ENCODE data around the gene NEO1.

NEO1 gene, protein sequence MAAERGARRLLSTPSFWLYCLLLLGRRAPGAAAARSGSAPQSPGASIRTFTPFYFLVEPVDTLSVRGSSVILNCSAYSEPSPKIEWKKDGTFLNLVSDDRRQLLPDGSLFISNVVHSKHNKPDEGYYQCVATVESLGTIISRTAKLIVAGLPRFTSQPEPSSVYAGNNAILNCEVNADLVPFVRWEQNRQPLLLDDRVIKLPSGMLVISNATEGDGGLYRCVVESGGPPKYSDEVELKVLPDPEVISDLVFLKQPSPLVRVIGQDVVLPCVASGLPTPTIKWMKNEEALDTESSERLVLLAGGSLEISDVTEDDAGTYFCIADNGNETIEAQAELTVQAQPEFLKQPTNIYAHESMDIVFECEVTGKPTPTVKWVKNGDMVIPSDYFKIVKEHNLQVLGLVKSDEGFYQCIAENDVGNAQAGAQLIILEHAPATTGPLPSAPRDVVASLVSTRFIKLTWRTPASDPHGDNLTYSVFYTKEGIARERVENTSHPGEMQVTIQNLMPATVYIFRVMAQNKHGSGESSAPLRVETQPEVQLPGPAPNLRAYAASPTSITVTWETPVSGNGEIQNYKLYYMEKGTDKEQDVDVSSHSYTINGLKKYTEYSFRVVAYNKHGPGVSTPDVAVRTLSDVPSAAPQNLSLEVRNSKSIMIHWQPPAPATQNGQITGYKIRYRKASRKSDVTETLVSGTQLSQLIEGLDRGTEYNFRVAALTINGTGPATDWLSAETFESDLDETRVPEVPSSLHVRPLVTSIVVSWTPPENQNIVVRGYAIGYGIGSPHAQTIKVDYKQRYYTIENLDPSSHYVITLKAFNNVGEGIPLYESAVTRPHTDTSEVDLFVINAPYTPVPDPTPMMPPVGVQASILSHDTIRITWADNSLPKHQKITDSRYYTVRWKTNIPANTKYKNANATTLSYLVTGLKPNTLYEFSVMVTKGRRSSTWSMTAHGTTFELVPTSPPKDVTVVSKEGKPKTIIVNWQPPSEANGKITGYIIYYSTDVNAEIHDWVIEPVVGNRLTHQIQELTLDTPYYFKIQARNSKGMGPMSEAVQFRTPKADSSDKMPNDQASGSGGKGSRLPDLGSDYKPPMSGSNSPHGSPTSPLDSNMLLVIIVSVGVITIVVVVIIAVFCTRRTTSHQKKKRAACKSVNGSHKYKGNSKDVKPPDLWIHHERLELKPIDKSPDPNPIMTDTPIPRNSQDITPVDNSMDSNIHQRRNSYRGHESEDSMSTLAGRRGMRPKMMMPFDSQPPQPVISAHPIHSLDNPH (N-terminal part only)

DNA sequence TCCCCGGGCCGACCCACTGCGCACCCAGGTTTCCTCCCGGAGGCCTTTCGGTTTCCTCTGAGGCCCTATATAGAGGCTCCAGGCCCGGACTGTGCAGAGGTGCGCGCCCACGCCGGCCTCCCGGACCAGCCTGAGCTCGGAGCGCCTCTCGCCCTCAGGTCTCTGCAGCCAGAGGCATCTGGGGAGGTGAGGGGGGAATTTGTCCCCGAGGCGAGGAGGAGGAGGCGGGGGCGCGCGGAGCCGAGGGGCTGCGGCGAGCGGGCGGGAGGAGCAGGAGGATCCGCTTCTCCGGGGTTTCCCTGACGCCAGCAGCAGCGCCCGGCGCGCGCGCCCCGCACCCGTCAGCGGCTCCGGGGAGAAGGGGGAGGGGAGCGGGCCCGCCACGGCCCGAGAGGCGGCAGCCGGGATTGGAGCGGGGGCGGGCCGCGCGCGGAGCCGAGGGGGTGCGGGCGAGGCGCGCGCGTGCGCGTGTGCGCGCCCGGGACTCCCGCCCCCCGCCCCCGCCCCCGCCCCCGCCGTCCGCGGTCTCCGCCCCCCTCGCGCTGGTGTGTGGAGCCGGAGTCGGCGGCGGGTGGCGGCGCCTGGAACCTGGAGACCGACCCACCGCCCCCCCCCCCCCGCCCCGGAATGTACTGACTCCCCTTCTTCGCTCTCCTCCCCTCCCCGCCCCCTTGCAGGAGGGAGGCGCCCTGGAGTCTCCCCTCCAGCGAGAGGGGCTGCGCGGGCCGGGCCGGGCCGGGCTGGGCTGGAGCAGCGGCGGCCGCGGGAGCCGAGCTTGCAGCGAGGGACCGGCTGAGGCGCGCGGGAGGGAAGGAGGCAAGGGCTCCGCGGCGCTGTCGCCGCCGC lies at the start of gene NEO1:
Gene NEO1 (plus strand): TSS at position 657 of the 846 bp plus-strand sequence. CDS start 213 bp downstream, outside the sequence.
- DNase-seq = peak; percentile 6

DNA sequence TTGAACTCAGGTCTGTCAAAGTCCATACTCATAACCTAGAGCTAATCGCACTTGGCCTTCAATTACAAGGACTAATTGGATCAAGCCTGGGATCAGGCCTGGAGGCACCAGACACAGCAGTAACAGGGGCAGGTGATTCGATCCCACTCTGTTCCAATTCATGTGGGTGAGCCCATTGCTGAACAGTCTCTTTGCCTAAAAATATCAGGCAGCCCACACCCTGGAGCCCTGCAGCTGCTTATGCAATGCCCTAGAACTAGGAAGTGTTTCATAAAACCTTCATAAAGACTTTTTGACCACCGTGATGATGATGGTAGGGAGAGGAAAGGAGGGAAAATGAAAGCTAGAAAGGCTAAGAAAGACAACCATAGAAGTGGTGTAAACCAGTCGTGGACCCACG lies 47.8 kb upstream of the NEO1 start:
- no peak for DNase-seq

DNA sequence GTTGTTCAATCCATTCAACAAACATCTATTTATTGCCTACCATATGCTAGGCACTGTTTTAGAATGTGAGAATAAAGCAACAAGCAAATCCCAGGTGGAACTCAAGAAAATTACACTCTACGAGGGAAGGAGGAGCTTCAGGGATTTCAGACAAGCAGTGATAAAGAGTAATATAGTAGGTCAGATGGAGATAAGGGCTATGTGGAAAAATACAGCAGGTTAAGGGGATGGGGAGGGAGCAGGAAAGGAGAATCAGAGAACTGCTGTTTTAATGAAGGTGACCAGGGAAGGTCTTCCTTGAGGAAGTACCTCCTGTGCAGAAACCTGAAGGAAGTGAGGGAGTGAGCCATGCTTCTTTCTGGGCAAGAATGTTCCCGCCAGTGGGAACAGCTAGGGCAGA lies 47.2 kb upstream of the NEO1 start:
- DNase-seq = no peak

DNA sequence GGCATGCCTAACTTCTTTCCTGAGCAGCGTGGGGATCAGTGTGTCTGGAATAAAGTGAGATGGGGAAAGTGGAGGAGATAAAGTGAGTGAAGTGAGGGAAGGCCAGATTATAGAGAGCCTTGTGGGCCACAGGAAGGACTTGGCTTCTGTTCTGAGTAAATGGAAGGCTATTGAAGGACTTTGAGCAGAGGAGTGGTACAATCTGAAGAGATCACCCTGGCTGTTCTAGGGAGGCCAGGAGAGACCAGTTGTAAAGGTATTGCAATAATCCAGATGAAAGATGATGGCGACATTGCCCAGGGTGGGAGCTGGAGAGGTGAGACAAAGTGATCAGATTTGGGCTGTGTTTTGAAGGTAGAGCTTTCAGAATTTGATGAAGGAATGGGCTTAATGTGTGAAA lies 46.8 kb upstream of the NEO1 start:
- no peak for DNase-seq

DNA sequence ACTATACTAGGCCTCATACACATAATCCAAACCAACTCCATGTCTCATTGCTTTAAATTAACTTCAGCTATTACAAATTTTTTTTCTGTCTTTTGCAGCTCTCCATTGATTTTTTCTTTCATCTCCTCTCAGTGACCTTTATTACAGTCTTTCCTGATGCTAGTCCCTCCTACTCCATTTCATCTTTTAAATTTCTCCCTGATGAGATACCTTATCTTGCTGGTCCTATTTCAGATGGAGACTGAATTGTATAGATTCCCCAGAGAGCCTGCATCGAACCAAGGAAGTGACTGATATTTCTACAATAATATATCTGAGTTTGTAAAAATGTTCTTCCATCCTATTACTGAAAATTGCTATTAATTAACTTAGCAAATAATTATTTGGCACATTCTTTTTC lies 45.7 kb upstream of the NEO1 start:
- DNase-seq = no peak

DNA sequence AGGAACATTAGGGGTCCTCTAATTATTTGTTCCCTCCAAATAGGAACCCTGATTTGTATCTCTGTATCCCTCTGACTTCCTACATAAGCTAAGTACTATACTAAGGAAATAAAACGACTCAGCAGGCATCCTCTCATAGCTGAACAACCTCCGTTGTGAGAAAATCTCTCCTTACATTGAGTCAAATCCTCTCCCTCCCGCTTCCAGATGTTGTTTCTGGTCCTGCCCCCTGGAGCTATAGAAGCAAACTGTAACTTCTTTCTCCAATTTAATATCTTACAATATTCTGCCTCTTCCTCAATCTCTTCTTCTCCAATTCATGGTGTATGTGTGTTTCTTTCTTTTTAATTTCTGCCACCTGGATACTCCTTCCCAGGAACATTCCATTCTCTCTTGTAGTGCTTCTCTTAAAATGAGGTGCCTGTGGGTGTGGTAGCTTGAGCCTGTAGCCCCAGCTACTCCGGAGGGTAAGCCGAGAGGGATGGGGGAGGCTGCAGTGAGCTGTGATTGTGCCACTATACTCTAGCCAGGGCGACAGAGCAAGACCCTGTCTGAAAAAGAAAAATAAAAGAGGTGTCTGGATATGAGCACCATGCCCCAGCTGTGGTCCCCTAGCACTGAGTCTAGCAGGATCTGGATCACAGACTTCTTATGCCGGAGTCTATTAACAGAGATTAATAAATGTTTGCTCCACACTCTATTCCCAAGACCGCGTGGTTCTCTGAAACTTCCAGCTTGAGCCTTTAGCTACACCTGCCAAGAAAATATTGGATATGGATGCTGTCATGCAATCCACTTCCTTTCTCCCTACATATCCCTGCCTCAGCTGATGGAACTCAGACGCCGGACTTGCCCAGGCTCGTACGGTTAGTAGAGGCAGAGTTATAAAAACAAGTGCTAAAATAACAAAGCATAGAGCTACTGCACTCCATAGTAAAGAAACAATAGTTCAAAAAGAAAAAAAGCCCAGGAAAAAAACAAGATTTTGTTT lies 42.9 kb upstream of the NEO1 start:
- DNase-seq = no peak

DNA sequence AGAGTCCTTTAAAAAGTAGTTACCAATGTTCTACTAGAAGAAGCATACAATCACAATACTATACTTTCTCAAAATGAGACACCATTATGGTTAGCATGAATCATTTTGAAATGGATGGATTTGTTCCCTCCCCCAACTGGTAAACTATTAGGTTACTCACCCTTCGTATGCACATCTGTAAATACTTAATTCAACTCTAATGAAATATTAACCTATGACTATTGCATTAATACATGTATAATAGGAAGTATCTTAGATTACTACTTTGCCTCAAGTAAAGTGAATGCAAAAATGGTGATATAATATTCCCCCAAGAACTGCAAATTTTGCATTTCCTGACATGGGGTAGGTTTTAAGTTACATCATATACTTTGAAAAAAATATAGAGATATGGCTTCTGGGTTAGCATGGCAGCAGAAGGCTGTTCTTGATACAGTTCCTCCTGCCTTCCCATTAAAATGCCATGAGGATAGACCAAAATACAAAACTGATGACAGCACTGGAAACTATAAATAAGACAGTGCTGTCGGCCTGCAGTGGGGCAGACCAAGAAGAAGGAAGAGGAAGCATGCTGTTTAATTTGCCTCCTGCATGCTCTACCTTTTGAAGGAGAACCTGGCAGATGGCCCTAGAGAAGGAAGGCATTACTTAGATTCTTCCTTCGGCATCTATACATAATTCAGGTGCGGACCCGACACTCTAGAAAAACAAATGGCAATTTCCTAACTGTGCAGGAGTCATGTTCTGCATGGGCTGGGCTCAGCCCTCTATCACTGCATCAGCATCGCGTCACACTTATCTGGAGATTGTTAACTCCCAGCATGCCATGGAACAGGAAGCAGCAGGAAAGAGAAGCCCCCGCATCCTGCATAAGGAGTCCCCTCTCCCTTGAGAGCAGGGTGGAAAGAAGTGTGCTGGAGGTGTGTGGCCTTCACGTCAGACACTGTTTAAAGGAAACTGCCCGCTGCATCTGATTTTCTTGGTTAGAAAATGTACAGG lies 41.8 kb upstream of the NEO1 start:
- DNase-seq = no peak

DNA sequence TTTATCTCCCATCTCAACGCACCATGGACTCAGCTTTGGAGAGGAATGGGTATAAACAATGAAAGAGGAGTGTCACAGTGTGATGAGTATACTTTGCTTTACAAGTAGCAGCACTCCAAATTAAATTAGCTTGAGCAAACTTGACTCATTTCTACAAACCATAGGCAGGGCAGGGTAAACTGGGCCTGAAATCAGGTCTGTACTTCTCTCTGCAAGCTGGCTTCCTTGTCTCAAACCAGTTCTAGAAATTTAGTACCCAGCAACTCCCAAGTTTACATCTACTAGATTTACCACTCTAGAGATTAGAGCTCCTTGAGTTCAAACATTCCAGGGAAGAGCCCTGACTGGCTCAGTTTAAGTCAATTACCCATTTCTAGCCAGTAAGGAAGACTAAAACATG lies 37.4 kb upstream of the NEO1 start:
- DNase-seq = no peak

DNA sequence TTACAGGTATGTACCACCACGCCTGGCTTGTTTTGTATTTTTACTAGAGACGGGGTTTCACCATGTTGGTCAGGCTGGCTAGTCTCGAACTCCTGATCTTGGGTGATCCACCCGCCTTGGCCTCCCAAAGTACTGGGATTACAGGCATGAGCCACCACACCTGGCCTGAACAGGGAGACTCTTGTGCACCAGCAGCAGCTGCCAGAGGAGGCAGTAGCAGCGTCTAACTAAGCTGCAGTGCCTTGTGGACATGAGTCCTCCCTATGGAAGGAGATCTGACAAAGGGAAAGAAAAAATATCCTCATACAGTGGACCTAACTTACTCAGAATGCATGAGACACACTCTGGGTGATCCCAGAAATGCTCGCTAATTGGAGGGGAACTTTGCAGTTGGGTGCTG lies 36.8 kb upstream of the NEO1 start:
- DNase-seq = no peak

DNA sequence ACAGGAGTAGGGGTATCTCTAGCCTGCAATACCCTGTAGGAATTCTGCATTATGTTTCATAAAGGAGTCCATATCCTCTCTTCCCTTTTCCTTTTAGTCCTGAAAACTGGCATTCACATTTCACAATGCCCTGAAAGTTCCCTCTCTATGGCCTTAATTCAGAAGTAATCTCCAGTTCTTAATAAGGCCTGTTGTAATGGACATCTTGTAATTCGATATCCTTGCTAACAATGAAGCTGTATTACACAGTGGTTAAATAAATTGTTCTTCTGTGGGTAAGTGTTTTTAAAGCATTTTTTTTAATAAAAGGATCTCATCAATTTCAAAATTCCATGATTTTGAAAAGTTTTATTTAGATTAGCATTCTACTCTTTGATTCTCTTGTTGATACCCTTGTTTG lies 34.3 kb upstream of the NEO1 start:
- no peak for DNase-seq

DNA sequence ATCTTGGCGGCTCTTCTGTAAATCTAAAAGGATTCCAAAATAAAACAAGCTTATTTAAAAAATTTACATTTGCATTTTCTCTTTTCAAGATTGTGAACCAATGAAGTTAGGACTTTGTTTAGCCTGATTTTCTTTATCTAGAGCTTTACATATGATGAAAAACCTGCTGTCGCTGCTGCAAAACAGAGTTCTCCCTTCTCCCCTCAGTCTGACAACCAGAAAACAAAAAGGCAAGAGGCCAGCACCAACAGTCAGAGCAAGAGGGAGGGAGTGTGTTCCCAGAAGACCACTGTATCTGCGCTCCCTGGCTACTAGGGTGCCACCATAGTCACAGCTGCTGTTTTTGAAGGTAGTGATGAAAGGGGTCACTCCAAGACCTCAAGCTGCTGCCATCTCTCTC lies 33.1 kb upstream of the NEO1 start:
- DNase-seq = no peak

DNA sequence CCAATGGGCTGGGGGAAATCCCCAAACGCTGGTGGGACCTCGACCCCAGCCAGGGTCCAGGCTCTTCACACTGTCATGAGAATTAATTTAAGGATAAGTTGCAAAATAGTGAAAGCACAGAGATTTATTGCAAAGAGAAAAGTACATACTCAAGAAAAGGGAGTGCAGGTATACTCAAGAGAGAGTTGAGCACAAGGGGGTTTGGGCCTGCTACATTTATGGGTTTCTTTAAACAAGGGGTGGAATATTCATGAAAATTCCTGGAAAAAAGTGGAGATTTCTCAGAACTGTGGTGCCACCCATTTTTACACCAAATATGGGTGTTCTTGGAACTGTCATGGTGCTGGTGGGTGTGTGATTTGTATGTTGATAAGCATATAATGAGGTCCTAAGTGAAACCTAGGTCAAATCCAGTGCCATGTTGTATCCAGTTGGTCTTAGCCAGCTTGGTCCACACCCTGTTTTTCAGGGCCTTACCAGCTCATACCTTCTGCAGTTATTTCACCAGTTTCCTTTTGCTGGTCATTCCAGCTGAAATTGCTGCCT lies 32.6 kb upstream of the NEO1 start:
- peak; percentile 60 for DNase-seq

DNA sequence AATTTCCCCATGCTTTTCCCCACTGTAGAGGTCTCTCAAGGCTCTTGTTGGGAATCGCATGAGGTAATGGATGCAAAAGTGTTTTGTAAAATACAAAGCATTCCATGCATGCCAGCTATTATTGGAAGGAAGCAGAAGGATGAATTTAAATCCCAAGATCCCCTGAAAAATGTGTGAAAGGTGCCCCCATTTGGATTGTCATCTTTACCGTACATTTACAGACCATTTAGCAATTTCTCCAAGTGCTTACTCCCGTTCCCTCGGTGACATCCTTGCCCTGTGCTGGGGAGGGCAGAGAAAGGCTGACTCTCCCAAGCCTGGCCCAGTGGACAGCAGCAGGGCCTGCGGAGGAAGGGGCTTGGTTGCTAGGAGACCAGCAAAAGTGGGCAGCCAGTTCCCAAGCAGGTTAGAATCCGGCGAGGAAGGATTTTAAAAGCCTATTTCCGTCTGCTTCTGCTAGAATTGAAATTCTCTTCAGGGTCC lies 31.1 kb upstream of the NEO1 start:
- no peak for DNase-seq

DNA sequence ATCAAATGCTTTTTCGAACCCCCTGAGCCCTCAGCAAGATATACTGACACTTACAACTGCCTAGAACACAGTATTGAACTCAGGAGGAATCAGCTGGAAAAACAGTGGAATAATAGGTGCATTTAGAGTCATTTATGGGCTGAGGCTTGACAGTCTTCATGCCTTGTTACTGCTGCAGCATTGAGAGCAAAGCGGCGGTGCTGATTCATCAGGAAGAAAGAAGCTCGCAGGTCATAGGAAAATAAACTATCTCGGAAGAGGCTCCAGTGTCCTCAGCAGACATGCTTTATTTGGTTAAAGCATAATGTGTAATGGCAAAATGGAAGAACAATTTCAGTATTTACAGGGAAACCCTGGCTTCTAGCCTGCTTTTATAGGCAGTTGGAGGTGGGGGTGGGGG lies 30.1 kb upstream of the NEO1 start:
- DNase-seq = no peak

DNA sequence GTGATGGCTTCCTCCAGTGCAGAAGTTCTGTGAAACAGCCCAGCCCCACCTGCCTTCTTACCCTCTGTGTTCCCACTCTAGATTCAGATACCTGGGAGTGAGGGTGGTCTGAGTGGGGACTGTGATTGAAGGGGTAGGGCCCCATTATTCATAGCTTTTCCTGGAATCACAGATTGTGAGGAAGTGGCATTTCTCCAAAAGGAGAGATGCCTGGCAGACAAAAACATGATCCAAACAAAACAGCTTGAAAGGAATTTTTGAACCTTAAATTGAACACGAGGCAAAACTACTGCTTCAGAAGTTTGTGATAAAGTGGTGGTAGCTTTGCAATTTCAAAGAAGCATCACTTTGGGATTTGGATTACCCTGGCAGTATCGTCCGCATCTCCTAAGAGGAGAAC lies 29.2 kb upstream of the NEO1 start:
- DNase-seq = no peak

DNA sequence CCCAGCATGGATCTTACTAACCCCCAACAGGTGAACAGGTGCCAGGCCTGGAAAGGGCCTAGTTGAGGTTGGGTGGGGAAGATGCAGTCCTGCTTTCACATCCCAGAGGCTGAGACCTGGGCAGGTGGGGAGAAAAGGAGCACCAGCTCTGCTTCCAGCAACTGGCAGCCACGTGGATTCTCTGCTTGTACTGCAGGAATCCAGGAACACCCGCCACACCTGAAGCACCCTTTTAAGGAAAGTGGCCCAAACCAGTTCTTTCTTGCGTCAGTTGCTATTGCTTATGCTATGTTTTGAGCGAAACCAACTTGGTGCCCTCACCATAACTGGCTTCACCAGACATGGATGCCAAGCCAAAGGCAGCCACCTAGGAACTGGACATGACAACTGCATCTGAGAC lies 28.1 kb upstream of the NEO1 start:
- DNase-seq = no peak

DNA sequence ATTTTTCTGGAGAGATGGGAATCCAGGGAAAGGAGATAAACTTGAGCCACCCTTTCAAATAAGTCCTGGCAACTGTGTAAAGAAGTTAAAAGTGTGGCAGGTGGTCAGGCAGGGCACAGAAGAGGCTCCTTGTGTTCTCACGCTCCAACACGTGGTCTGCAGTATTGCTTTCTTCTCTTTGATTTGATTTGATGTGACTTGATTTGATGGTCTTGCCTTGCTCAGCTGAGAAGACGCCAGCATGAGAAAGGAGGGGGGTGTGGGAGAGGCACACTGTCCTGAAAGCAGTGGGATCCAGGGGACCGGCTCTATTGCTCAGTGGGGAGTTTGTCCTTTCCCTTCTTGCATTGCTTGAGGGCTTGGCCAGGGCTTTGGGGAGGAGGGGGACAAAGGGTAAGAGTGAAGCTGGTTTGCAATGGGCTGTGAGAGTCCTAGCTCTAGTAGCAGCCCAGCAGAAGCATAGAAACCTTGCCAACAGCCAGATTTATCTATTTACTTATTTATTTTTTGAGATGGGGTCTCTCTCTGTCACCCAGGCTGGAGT lies 25.7 kb upstream of the NEO1 start:
- DNase-seq = no peak

DNA sequence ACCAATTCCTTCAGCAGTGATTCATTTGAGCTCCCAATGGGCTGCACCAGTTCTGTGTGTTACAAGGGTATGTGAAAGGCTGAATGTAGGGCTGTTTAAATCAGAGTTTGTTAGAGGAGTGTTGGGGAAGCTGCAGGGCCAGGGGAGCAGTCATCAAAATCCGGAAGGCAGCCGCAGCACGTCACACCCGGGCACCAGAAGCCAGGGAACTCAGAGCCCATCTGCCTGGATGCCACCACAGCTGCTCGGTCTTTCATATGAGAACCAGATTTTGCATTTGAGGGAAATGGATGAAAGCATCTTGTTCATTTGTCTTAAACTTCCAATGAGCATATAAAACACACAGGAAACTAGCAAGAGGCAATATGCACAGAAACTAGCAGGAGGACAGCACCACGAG lies 24.2 kb upstream of the NEO1 start:
- DNase-seq = no peak

Measured in hematopoietic multipotent progenitor cell treated with erythropoietin and hydrocortisone succinate and interleukin-3 and kit ligand, for 8 days (in vitro differentiated cells).